Caco-2 (cell line): ENCODE measurements around the gene MIA. TPM values are rescaled to one million over a fixed set of nuclear protein-coding genes. Genes with fewer than 3 reads are reported as not detected.
A peak's percentile ranks its signal among the peaks of the same experiment; 100 is the strongest.
"Not testable (repeated sequence)": the region's sequence is repeated elsewhere in the genome, so short reads cannot be mapped to it uniquely, and the experiment has no call there.

Experiments
- BruUV-seq: library from RNA; stranded (reverse); fragments of 400-500 nt; replicated peaks from 2 replicates; lab custom pipeline; 2021; lab: Mats Ljungman, UMichigan
- CTCF ChIA-PET: fragments of 300-600 bp; sonication (Branson Sonifier 250); formaldehyde crosslinking; loops from one replicate; lab custom pipeline; 2022; ENCODE audit warnings: antibody characterized with exemption; lab: Charles Lee
- POLR2A ChIA-PET: fragments of 300-600 bp; sonication (Branson Sonifier 250); formaldehyde crosslinking; loops from one replicate; lab custom pipeline; 2022; ENCODE audit warnings: antibody characterized with exemption; lab: Charles Lee
- DNase-seq, 2 experiments: peaks; one replicate each; pipeline versions ENCODE4 v3.0.0 to v3.0.0-alpha.2; 2020 to 2022
- H3K27me3 ChIP-seq: replicated peaks from 2 replicates; pipeline ENCODE4 v1.6.0; 2011; ENCODE audit warnings: low read length; ENCODE audit not compliant: control insufficient read depth, insufficient read depth
- H3K36me3 ChIP-seq: 2 replicates; pipeline ENCODE4 v1.5.1; 2011; ENCODE audit warnings: low read length; ENCODE audit not compliant: control insufficient read depth, insufficient read depth
- H3K4me1 ChIP-seq: fragments of 250-450 bp; sonication (Bioruptor Pico); 2 replicates; pipeline ENCODE4 v1.5.1; 2020; ENCODE audit warnings: mild to moderate bottlenecking
- H3K4me3 ChIP-seq: 2 replicates; pipeline ENCODE4 v1.5.1; 2011; ENCODE audit warnings: low read depth, mild to moderate bottlenecking, control low read depth, low read length
- H3K9me3 ChIP-seq: fragments of 250-450 bp; sonication (Bioruptor Pico); 2 replicates; pipeline ENCODE4 v1.5.1; 2020; ENCODE audit warnings: mild to moderate bottlenecking, moderate library complexity
- H3K27ac Mint-ChIP-seq: one replicate; pipeline ENCODE4 v1.8.0; 2022; ENCODE audit warnings: mixed read lengths; ENCODE audit not compliant: unreplicated experiment
- H3K27me3 Mint-ChIP-seq: one replicate; pipeline ENCODE4 v1.8.0; 2022; ENCODE audit warnings: mixed read lengths; ENCODE audit not compliant: insufficient read depth, unreplicated experiment
- H3K36me3 Mint-ChIP-seq: one replicate; pipeline ENCODE4 v1.8.0; 2022; ENCODE audit warnings: mild to moderate bottlenecking, mixed read lengths; ENCODE audit not compliant: insufficient read depth, unreplicated experiment
- H3K4me1 Mint-ChIP-seq: one replicate; pipeline ENCODE4 v1.8.0; 2022; ENCODE audit warnings: low read depth, mixed read lengths; ENCODE audit not compliant: unreplicated experiment
- H3K4me3 Mint-ChIP-seq: one replicate; pipeline ENCODE4 v1.8.0; 2022; ENCODE audit warnings: mild to moderate bottlenecking, moderate library complexity, mixed read lengths; ENCODE audit not compliant: unreplicated experiment
- H3K9me3 Mint-ChIP-seq: one replicate; pipeline ENCODE4 v1.8.0; 2022; ENCODE audit warnings: mixed read lengths; ENCODE audit not compliant: unreplicated experiment
- intact Hi-C: fragments of 100-400 bp; cut with micrococcal nuclease; formaldehyde crosslinking; loops from one replicate; pipeline ENCODE4 v1.10.0; 2022; ENCODE audit not compliant: unreplicated experiment
- total RNA-seq: library from RNA; stranded (reverse); gene quantifications from 2 replicates; pipeline ENCODE4 v1.2.3, GENCODE V29; 2022
- TF ChIP-seq, protein P1 (sequence below), 2 experiments: fragments of 200-600 bp in 1 of 2; IDR thresholded peaks; 1 replicate in 1 of 2; 2 replicates in 1 of 2; pipeline versions ENCODE4 v1.5.1 to v1.8.0; 2011 to 2022; ENCODE audit warnings: antibody characterized with exemption in 1 of 2, control low read depth in 1 of 2, inconsistent platforms in 1 of 2, low read depth in 1 of 2, low read length in 1 of 2, mild to moderate bottlenecking in 1 of 2, moderate library complexity in 1 of 2; ENCODE audit not compliant: insufficient read depth in 1 of 2, severe bottlenecking in 1 of 2, unreplicated experiment in 1 of 2

MIA gene
- total RNA-seq, 1 experiment from 2014 or later = 1.1 TPM

DNA sequence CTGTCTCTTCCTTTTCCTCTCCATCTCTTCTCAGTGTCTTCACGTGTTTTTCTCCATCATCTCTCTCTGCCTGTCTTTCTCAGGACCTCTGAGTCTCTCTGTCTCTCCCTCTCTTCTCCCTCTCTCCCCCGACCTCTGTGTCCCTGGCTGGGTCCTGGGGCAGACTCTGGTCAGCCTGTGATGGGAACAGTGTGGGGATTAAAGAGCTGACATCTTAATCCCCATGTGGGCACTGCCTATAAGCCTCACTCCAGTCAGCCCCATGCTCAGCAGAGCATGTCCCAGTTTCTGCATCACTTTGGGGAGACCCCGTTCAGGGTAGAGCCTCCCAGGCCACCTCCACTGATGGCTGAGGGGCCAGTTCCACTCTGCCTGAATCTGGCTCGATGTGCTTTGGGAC is 39.9 kb downstream of the MIA start:
- Mint-ChIP-seq H3K4me1 (peaks cover 37% of the 10 kb centered on the region), H3K27me3 (no peaks in the 10 kb centered on the region), H3K27ac (no peak overlapping the region), H3K4me3 (no peak overlapping the region), H3K9me3 (no peaks in the 10 kb centered on the region), H3K36me3 (peaks cover 30% of the 10 kb centered on the region)
- Histone ChIP-seq H3K4me3 (no peak overlapping the region), H3K4me1 (peaks cover 11% of the 10 kb centered on the region), H3K9me3 (no peaks in the 10 kb centered on the region), H3K27me3 (no peaks in the 10 kb centered on the region), H3K36me3 (no peaks in the 10 kb centered on the region)
- no peak for DNase-seq
- intact Hi-C loops = no loop called here
- TF ChIP-seq, protein P1, sequence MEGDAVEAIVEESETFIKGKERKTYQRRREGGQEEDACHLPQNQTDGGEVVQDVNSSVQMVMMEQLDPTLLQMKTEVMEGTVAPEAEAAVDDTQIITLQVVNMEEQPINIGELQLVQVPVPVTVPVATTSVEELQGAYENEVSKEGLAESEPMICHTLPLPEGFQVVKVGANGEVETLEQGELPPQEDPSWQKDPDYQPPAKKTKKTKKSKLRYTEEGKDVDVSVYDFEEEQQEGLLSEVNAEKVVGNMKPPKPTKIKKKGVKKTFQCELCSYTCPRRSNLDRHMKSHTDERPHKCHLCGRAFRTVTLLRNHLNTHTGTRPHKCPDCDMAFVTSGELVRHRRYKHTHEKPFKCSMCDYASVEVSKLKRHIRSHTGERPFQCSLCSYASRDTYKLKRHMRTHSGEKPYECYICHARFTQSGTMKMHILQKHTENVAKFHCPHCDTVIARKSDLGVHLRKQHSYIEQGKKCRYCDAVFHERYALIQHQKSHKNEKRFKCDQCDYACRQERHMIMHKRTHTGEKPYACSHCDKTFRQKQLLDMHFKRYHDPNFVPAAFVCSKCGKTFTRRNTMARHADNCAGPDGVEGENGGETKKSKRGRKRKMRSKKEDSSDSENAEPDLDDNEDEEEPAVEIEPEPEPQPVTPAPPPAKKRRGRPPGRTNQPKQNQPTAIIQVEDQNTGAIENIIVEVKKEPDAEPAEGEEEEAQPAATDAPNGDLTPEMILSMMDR (IDR thresholded peaks at IDR 0.05; ENCODE audit: insufficient read depth in 1 of 2, low read depth in 1 of 2, low read length in 1 of 2, severe bottlenecking in 1 of 2, unreplicated experiment in 1 of 2) = no peak
- ChIA-PET CTCF (no interaction called here), POLR2A (no interaction called here)
- BruUV-seq = no TSS peak

DNA sequence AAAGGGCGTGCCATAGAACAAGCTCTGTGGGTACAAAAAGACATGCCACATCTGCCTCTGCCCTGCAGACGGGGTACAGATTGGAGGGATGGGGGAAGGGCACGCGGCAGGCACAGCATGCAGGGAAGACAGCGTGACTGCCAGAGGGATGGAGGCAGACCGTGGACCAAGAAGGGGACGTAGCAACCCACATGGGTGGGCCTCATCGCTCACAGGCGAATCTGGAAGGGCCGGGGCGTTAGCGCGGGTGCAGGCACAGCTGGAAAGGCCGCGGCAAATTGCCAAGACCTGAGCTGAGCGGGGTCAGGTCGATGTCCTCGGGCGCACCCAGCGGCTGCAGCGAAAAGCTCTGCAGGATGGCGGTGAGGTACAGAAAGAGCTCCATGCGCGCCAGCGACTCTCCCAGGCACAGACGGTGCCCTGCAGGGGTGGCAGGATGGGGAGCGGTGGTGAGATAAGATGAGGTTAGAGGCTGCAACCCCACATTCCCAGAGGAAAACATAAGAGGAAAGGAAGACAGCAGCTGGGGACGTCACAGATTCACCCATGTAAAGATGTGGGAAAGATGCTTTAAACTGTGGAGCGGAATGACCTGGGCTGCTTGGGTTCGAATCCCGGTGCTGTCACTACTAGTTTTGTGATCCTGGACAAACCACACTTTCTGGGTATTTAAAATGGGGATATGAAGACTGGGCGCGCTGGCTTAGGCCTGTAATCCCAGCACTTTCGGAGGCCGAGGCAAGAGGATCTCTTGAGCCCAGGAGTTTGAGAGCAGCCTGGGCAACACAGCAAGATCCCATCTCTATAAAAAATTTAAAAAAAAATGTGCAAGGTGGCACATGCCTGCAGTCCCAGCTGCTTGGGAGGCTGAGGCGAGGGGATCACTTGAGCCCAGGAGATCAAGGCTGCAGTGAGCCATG is 43.4 kb downstream of the MIA start:
- peak in 1 of 2 experiments; percentile 25 for DNase-seq
- H3K9me3 Mint-ChIP-seq, POLR2A ChIA-PET, H3K9me3 ChIP-seq, H3K27ac Mint-ChIP-seq, H3K27me3 ChIP-seq, BruUV-seq, H3K4me3 Mint-ChIP-seq, intact Hi-C loops, H3K27me3 Mint-ChIP-seq, H3K4me3 ChIP-seq, H3K36me3 Mint-ChIP-seq, H3K36me3 ChIP-seq: not testable (repeated sequence)
- H3K4me1 Mint-ChIP-seq = peaks cover 41% of the 10 kb centered on the region
- CTCF ChIA-PET = interaction anchor here (0.6 to 1.0 kb wide), 2 partner anchors 74 to 954 kb away, joined by 3 to 4 read pairs; no protein-coding TSS in a partner anchor
- peaks cover 25% of the 10 kb centered on the region for H3K4me1 ChIP-seq

DNA sequence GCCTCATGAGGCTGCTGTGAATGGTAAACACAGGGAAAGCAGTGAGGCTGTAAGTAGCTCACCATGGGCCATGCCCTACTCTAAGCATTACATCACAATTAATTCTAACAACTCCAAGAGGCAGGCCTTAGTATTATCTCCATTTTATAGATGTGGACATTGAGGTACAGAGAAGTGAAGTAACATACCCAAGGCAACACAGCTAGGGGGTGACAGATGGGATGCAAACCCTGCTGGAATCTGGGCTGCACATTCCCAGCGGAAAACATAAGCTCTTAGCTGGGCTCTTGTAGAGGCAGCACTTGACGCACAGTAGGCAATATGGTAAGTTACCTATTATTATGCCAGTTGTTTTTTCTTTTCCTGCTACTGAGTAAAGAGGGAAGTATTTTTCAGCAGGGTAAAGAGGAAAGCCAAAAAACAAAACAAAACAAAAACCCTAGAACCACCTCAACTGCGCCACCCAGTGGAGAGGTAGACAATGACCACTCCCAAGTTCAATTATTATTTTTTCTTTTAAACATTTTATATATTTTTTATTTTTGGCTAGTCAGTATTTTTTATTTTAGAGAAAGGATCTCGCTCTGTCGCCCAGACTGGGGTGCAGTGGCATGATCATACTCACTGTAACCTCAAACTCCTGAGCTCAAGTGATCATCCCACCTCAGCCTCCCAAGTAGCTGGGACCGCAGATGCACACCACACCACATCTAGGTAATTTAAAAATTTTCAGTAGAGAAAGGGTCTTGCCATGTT is 44.3 kb downstream of the MIA start:
- peaks cover 34% of the 10 kb centered on the region for H3K4me1 ChIP-seq
- DNase-seq = peak; percentile 27 to 49
- ChIA-PET POLR2A (interaction anchor here (0.6 kb wide), 2 partner anchors 8 to 69 kb away, joined by 3 to 6 read pairs; partner anchors contain the start of gene ACTMAP), CTCF (interaction anchor here (0.6 to 1.3 kb wide), 5 partner anchors 31 to 953 kb away, joined by 3 to 4 read pairs (median 3); partner anchors contain the start of gene ACTMAP)
- H3K27me3 Mint-ChIP-seq, H3K27ac Mint-ChIP-seq, intact Hi-C loops, H3K36me3 ChIP-seq, H3K9me3 ChIP-seq, BruUV-seq, H3K9me3 Mint-ChIP-seq, H3K27me3 ChIP-seq, H3K4me3 Mint-ChIP-seq, H3K4me3 ChIP-seq: not testable (repeated sequence)
- TF ChIP-seq, protein P1 (IDR thresholded peaks at IDR 0.05; ENCODE audit: insufficient read depth in 1 of 2, low read depth in 1 of 2, low read length in 1 of 2, severe bottlenecking in 1 of 2, unreplicated experiment in 1 of 2) = peak; percentile 59 to 92
- peaks cover 45% of the 10 kb centered on the region for H3K4me1 Mint-ChIP-seq
- peaks cover 12% of the 10 kb centered on the region for H3K36me3 Mint-ChIP-seq
